Astrocyte of the spinal cord (primary cell): ENCODE measurements around the gene MRPL28.
A peak's percentile ranks its signal among the peaks of the same experiment; 100 is the strongest.
"Not testable (repeated sequence)": the region's sequence is repeated elsewhere in the genome, so short reads cannot be mapped to it uniquely, and the experiment has no call there.

Experiments used
- DNase-seq: peaks from one replicate; pipeline ENCODE4 v3.0.0; 2011; ENCODE audit warnings: low read depth, low spot score
- H3K4me3 ChIP-seq: 2 replicates; pipeline ENCODE4 v1.5.1; 2011; ENCODE audit warnings: low read depth, mild to moderate bottlenecking, low read length, moderate library complexity
- CTCF ChIP-seq: IDR thresholded peaks from 2 replicates; pipeline ENCODE4 v1.5.1; 2012; ENCODE audit warnings: low read depth, mild to moderate bottlenecking, low read length, inconsistent platforms
- in situ Hi-C: cut with HindIII; loops from 2 replicates; pipeline ENCODE4 v1.10.0; 2017; ENCODE audit warnings: low sequenced_read_pairs

Gene MRPL28

GRCh38 chr16:370443-370842 lies at the start of gene MRPL28:
TSS of gene MRPL28 (minus strand) at chr16:370538. CDS start at chr16:370218, 320 bp downstream.
- H3K4me3 ChIP-seq = peak within 1 kb of the TSS; percentile 48
- peak; percentile 95 for DNase-seq
- in situ Hi-C loops = no loop called here
- no peak for TF ChIP-seq CTCF

GRCh38 chr16:415170-415498 lies 44.8 kb upstream of the MRPL28 start:
- in situ Hi-C loops, DNase-seq, H3K4me3 ChIP-seq: not testable (repeated sequence)

GRCh38 chr16:414395-415169 lies 44.2 kb upstream of the MRPL28 start:
- TF ChIP-seq CTCF = no peak
- no peak overlapping the region for H3K4me3 ChIP-seq
- DNase-seq = no peak
- in situ Hi-C loops = no loop called here

GRCh38 chr16:411576-412265 lies 41.4 kb upstream of the MRPL28 start:
- TF ChIP-seq CTCF = no peak
- in situ Hi-C loops = no loop called here
- H3K4me3 ChIP-seq = no peak overlapping the region
- DNase-seq = no peak

GRCh38 chr16:410516-411178 lies 40.3 kb upstream of the MRPL28 start:
- TF ChIP-seq CTCF = no peak
- no peak for DNase-seq
- in situ Hi-C loops = no loop called here
- no peak overlapping the region for H3K4me3 ChIP-seq

- DNase-seq = no peak
- no peak overlapping the region for H3K4me3 ChIP-seq
- TF ChIP-seq CTCF = no peak
- in situ Hi-C loops = no loop called here
Observed at GRCh38 chr16:407253-407652, 36.9 kb upstream of the MRPL28 start.
